Measurements from ENCODE around the gene SLCO1C1. TPM values are rescaled to one million over a fixed set of nuclear protein-coding genes. Genes with fewer than 3 reads are reported as not detected.

Gene SLCO1C1
- total and polyA plus RNA-seq, 2 donors (not counting 3 experiments of a cell fraction or from before 2014, with no cell fraction given) = 0.07 to 0.66 TPM

DNA sequence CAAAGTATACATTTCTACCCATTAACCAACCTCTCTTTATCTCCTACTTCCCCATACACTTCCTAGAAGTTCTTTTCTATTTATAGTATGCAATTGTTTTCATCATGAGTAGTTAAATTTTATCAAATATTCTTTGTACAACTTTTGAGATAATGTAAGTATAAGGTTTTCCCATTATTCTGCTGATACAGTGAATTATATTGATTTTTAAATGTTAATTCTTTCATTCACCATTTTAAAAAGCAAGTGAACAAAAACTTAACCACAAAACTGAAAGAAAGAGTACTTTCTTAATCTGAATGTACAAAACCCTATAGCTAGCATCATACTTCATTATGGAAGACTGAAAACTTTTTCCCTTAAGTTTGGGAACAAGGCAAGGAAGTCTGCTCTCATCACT is 105.9 kb downstream of the SLCO1C1 start:
- no peak overlapping the region for H3K9ac ChIP-seq (replicated peaks; ENCODE audit: extremely low read depth, insufficient read depth, low read length)
- no peaks in the 10 kb centered on the region for H4K20me1 ChIP-seq (replicated peaks; ENCODE audit: control insufficient read depth, extremely low read depth, insufficient read depth, low read length)
- H3K9me3 ChIP-seq (replicated peaks; ENCODE audit: control insufficient read depth, insufficient read depth, low read length) = no peaks in the 10 kb centered on the region
- H3K4me3 ChIP-seq (replicated peaks in 1 of 3; ENCODE audit: insufficient read depth in 1 of 3, low read depth in 1 of 3, low read length in 3 of 3) = no peak overlapping the region
- DNase-seq (ENCODE audit: low read depth, low spot score) (no peak), FAIRE-seq (no peak)
- no peaks in the 10 kb centered on the region for H3K79me2 ChIP-seq (ENCODE audit: control insufficient read depth, insufficient read depth, low read length)
- intact Hi-C loops (cut with micrococcal nuclease) = no loop called here
- no peak overlapping the region for H3K4me2 ChIP-seq (ENCODE audit: insufficient read depth, low read length)
- no peak overlapping the region for H2AFZ ChIP-seq (ENCODE audit: low read depth, low read length)
- dilution Hi-C loops (cut with MboI; ENCODE audit: extremely low pct_ligation_motif_present, low sequenced_read_pairs) = no loop called here
- POLR2A ChIA-PET = no interaction called here
- H3K4me1 ChIP-seq (ENCODE audit: control insufficient read depth, extremely low read depth, insufficient read depth, low read length) = no peaks in the 10 kb centered on the region
- TF ChIP-seq GATA2 (IDR thresholded peaks at IDR 0.05; ENCODE audit: insufficient read depth, insufficient read length, low read depth, low read length) (no peak), POLR2AphosphoS5 (IDR thresholded peaks at IDR 0.05; ENCODE audit: insufficient read depth, low read depth, low read length) (no peak)
- TF ChIP-seq, protein P1, sequence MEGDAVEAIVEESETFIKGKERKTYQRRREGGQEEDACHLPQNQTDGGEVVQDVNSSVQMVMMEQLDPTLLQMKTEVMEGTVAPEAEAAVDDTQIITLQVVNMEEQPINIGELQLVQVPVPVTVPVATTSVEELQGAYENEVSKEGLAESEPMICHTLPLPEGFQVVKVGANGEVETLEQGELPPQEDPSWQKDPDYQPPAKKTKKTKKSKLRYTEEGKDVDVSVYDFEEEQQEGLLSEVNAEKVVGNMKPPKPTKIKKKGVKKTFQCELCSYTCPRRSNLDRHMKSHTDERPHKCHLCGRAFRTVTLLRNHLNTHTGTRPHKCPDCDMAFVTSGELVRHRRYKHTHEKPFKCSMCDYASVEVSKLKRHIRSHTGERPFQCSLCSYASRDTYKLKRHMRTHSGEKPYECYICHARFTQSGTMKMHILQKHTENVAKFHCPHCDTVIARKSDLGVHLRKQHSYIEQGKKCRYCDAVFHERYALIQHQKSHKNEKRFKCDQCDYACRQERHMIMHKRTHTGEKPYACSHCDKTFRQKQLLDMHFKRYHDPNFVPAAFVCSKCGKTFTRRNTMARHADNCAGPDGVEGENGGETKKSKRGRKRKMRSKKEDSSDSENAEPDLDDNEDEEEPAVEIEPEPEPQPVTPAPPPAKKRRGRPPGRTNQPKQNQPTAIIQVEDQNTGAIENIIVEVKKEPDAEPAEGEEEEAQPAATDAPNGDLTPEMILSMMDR (IDR thresholded peaks at IDR 0.05; ENCODE audit: extremely low read depth in 1 of 2, insufficient read depth in 1 of 2, low read depth in 1 of 2, low read length in 2 of 2) = no peak
- TF ChIP-seq, protein P2, sequence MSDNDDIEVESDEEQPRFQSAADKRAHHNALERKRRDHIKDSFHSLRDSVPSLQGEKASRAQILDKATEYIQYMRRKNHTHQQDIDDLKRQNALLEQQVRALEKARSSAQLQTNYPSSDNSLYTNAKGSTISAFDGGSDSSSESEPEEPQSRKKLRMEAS (IDR thresholded peaks at IDR 0.05; ENCODE audit: insufficient read depth, insufficient read length) = no peak
- H3K27ac ChIP-seq (ENCODE audit: insufficient read depth, low read depth, low read length) = no peak overlapping the region
- BruUV-seq (replicated peaks) = no TSS peak
- H3K27me3 ChIP-seq (ENCODE audit: control insufficient read depth in 2 of 2, insufficient read depth in 2 of 2, low read length in 2 of 2) = no peaks in the 10 kb centered on the region
- H3K9me1 ChIP-seq (replicated peaks; ENCODE audit: control insufficient read depth, extremely low read depth, insufficient read depth, low read length) = no peaks in the 10 kb centered on the region
- CTCF ChIA-PET = no interaction called here
- no peaks in the 10 kb centered on the region for H3K36me3 ChIP-seq (ENCODE audit: control insufficient read depth in 2 of 2, extremely low read depth in 1 of 2, insufficient read depth in 2 of 2, low read length in 2 of 2)

Other genes with a start within 250 kb of the SLCO1C1 start
- not detected in 2 replicates for gene SLCO1B3, start 115.4 kb downstream of the SLCO1C1 start, total RNA-seq
- not detected in 2 replicates for gene SLCO1B3, start 115.4 kb downstream of the SLCO1C1 start, polyA plus RNA-seq

All from endothelial cell of umbilical vein (primary cell).